Forelimb muscle (tissue), 1 donor: Measurements from ENCODE around the gene ARFGAP3. TPM values are rescaled to one million over a fixed set of nuclear protein-coding genes. Genes with fewer than 3 reads are reported as not detected.
"Not testable (repeated sequence)": the region's sequence is repeated elsewhere in the genome, so short reads cannot be mapped to it uniquely, and the experiment has no call there.

Source experiments
- DNase-seq: peaks from one replicate; pipeline ENCODE4 v3.0.0-alpha.2; 2013; ENCODE audit warnings: low read depth
- polyA plus RNA-seq: library from polyadenylated mRNA; unstranded; fragments of 120-200 nt; gene quantifications from one replicate; pipeline ENCODE4 v1.2.1, GENCODE V29; 2013; ENCODE audit not compliant: insufficient read length

The ARFGAP3 gene
- polyA plus RNA-seq, 1 donor = 37.3 TPM

DNA sequence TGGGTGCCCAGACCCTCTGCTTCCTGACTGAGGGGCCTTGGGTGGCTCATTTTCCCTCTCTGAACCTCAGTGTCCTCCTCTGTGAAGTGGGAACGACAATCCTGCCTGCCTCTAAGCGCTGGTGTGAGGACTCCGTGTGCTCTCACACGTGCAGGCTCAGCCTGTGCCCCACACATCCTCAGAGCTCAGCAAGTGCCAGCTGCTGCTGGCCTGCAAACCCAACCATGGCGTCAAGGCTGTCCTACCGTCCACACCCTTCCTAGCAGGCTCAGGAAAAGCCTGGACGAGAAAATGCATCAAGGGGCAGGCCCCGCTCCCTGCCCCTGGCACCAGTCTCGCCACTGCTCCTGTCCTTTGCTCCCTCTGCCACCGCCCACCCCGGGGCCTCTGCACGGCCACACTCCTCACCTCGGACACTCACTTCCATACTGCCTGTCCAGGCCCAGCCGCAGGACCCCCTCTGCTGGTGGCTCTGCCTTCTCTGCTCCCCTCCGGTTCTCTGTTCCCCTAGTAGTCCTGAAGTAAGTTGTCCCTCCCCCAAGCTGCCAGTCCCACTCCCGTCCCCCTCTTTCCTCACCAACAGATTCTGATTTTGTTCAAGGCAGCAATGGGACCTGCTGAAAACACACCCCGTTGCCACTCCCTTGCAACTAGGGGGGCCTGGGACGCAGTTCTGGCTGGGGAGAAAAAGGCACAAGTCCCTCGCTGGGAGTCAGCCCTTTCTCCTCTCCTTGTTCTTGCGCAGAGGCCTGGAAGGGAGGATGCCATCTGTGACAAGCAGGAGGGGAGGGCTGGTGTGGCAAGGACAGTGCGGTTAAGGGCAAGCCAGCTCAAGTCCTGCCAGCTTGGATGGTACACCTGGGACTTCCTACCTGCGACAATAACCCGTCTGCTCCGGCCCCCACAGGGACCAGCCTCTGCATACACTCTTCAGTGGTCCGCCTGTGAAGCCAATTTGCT, 62.2 kb downstream of the ARFGAP3 start:
- no peak for DNase-seq

DNA sequence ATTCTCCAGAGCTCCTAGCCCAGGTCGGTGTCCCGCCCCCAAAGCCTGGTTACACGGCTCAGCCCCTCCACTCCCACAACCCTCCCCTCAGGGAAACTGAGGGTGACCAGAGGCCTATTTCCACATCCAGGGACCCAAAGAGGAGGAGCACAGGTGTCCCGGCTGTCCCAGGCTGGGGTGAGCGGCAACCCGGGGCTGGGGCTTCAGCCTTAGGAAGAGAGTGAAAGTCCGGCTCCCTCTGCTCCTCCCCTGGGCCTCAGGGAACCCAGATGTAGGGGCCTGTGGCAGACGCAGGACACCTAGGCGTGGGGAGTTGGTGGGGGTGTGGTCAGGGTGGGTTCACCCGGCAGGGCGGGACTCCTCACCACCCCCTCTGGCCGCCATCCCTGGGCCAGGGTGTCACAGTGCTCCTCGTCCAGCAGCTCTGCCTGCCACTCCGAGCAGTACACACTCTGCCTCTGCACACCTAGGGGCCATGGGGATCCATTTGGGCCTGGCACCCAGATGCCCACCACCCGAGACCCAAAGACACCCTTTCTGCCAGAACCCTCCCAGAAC, 63.1 kb downstream of the ARFGAP3 start:
- no peak for DNase-seq

DNA sequence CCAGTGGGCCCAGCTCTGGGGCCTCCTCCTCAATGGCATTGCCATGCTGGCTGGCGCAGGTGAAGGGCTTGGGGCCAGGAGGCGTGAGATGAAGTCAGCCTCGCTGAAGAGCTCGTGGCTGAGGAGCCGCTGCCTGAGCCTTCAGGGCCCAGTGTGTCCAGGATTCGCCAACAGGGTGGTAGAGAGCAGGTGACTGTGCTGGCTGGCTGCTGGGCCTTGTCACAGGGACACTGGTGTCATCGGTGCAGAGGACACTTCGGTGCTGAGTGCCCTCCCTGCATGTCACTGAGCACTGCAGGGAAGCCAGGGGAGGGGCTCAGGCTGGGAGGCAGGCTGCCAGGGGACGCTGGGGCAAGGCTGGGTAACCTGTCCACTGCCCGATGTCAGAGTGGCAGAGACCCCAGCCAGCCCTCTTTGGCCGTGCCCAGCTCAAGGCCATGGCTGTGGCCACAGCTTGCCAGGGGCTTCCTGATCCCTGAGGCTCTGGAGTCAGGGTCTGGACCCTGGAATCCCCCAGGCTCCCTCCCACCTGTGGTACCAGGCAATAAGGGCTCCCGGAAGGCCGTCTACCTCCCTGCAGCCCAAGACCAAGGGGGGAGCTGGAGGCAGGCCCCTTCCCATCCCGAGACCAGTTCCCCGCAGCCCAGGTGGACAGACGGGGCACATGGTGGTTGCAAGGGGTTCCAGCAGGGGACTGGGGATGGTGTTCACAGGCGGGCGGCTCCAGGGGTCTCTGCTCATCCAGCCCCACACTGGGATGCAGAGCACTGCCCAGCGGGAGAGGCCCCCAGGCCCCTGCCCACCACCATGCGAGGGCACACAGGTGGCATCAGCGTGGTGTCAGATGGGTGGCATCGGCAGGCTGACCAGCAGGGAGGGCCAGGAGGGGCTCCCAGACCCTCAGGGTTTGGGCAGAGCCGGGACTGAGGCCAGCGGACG, 63.9 kb downstream of the ARFGAP3 start:
- DNase-seq = no peak

DNA sequence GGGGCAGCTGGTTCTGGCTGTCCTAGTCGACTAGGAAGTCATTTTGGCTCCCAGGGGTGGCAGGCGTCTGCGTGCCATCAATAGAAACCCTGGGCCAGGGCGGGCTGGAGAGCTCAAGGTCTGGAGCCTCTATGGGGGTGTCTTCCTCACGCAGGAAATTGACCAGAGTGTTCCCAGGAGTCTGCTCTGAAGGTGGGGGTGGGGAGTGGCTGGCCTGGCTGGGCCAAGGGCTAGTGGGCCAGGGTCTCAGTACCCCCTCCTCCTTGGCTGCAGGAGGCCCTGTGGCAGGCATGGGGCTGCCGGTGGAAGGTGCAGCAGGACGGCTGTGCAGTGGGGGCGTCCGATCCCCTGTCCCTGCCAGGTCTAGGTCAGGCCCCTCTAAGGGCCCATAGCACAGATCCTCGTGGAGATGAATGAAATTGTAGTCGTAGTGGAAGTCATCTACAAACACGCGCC, 64.6 kb downstream of the ARFGAP3 start:
- DNase-seq = no peak

DNA sequence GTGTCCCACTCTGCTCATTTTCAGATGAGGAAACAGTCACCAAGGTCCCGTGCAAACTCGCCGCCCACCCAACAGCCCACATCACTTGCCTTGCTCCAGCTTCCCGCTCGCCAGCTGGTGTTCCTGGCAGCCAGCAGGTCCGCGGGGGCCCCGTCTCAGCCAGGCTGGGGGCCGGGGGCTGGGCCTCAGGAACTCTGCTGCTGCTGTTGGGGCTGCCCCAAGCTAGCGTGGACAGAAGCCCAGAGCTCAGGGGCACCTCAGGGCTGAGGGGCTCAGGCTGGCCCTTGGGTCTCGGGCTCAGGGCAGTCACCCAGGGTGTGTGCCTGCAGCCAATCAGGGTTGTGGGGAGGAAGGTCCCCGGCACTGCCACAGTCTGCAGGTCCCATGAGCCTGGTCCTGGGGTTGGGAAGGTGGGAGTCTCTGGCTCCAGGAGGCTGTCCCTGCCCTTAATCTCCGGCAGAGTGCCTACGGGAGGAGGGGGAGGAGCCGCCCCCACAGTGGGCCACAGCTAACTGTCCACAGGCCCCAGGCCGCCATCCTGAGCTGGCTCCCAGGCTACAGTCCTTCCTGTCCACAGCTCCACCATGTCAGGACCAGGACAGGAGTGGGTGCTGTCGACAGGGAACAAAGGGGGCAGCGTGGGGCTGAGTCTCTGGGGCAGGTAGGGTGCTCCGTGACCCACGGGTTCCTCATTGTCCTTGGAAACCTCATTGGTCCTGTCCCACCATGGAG, 65.2 kb downstream of the ARFGAP3 start:
- no peak for DNase-seq

DNA sequence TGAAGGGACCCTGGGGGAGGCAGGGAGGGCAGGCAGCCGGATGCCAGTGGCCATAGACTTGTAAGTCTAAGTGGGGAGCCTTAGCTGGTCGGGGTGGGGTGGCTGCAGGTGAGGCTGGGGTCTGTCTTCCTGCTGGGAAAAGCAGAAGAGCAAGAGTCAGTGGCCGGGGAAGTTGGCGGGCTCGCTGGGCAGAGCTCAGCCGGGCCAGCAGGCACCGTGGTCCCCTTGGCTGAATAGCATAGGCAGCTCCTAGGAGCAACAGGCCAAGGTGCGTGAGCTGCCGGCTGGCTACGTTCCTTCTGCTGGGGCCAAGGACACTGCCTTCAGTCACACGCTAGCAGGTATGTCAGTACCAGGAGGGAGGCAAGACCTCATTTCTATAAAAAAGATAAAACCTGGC, 68.6 kb downstream of the ARFGAP3 start:
- no peak for DNase-seq

DNA sequence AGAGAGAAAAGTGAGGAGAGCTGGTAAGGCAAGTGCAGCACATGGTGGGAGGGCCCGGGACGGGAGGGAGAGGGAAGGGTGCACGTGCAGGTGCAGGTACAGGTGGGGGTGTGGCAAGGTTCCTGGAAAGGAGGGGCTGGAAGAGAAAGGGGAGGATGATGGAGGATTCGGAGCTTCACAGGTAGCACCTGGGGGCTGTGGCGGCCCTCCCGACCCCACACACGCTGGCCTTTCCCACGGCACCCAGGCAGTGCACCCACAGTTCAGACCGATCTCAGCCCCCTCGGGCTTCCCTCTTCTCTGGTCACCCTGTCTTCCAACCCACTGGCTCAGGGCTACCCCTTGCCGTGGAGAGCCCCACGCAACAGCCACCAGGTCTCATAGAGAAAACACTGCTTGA, 69.1 kb downstream of the ARFGAP3 start:
- no peak for DNase-seq

DNA sequence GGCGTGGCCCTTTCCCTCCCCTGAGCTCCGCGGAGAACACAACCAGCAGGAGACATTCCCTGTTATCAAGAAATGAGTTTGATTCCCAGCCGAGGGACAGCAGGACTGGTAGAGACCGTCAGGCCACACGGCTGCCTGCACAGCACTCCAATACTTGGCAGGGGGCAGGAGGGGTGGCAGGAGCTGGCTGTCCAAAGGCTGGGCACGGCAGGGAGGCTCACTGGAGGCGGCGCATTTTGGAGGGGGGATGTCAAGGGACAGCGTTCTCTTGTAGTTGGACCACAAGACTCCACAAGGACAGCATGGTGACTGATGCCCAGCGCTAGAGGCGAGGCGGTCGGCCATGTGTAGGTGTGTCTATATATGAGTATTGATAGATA, 69.7 kb downstream of the ARFGAP3 start:
- no peak for DNase-seq

DNA sequence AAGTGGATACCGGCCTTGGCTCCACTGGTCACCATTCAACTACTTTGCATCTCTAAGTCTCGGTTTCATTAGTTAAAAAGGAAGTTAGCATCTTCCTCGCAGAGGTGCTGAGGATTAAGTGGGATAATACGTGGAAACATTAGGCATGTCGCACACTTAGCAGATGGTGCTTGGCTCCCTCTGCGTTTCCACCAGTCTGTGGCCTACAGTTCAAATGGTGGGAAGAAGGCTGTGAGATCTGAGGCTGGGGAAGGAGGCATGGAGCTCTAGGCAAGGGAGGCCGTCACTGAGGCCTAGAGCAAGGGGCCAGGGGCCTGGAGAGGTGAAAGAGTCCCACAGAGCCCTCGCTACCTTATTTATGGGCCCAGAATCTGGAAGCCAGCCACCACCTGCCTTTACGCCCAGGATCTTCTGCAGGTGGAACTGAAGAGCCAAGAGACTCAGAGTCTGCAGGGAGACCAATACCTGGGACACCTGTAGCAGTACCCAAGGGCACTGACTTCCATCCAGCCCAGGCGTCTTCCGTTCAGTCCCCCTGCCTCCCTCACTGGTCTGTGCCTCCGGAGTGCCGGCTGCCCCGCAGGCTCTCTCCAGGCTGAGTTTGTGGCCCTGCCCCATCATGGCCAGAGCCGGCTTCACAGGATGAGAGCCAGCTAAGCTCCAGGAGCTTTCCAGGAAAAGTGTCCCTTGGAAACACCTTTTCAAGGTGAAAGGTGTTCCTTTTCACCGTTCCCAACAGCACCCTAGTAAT, 70.3 kb downstream of the ARFGAP3 start:
- DNase-seq = no peak

DNA sequence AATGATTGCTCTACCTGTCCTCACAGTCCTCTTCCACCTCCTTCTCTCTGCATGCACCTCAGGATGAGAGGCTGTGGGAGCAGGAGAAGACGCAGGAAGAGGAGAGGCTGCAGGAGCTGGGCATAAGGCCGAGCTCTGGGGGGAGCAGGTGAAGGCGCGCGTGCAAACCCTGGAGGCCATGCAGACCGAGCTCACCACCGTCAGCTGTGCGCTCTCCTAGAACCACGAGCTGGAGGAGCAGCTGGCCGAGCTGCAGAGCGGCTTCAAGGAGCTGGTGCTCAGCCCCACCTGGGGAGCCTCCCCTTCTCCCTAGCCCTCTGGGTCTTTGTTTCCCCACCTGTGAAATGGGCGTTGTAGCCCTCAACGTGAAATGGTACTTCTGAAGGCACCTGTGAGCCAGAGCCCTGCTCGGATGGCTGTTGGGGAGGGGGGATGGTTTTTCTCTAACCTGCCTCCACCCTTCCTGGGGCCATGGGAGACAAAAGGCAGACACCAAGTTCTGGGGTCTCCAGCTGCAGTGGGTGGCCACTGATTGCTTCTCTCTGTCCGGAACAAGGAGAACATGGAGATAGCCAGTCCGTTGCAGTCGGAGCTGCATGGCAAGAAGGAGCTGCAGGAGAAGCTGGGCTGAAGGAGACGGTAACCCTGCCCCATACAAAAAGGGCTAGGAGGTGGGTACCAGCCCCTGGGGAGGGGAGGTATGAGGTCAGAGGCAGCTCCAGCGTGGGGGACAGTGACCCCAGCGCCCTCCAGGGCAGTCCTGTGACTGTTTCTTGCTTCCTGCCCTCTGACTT, 71.2 kb downstream of the ARFGAP3 start:
- DNase-seq = no peak

DNA sequence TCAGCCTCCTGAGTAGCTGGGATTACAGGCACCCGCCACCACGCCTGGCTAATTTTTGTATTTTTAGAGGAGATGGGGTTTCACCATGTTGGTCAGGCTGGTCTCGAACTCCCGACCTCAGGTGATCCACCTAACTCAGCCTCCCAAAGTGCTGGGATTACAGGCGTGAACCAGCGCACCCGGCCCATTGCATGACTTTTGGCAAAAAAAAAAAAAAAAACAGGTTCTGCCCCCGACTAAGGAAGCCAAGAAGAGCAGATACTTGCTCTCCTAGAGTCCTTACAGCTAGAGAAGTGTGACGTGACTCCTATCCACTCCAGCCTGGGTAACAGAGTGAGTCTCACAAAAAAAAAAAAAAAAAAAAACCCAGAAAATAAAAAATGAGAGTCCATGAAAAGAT, 74.8 kb downstream of the ARFGAP3 start:
- not testable (repeated sequence) for DNase-seq

DNA sequence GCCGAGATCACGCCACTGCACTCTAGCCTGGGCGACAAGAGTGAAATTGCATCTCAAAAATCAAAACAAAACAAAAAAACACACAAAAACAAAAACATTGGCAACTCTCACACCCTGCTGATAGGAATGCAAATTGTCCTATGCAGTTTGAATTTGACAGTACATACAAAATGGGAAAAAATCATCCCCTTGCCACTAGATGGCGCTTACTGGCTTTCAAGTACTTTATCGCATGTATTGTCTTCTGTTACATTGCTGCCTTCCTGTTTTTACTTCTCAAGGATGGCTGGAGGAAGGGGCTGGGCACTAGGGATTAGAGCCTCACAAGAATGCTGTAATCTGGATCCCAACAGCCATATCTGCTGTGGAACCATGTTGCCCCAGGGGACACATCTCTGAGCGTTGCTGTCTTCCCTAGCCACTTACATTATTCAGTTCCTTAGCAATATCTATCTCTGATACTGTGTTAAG, 77.0 kb downstream of the ARFGAP3 start:
- peak; percentile 90 for DNase-seq

DNA sequence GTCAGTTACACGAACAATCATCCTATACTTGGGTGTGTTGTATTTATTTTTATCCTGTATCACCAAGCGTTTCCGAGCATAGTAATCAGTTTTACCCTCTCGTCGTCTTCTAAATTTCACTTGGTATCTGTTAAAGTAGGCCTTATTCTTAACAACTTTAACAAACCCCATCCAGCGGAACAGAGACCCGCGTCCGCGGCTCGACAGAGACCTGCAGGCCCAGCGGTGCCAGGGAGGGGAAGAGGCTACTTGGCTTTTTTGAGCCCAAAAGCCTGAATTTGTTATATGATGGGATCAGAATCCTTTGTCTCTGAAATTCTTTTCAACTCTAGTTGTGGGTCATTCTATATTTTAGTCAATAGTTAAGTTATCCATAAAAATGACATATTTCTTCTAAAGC, 79.9 kb downstream of the ARFGAP3 start:
- no peak for DNase-seq

DNA sequence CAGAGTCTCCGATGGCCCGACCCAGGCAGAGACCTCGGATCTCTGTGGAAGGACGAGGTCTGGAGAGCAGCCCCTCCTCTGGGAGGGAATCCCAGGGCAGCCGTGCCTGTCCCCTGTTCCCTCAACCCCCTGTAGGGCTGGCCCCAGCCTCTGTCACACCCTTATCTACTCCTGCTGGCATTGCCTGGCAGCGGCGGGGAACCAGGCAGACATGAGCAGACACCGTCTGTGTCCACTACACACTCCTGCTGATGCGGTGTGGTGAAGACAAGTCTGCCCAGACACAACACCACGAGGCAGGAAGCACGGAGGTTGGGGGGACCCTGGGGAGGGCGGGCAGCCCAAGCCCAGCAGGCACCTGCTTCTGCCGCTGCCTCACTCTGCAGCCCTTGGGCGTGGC, 83.9 kb downstream of the ARFGAP3 start:
- no peak for DNase-seq

DNA sequence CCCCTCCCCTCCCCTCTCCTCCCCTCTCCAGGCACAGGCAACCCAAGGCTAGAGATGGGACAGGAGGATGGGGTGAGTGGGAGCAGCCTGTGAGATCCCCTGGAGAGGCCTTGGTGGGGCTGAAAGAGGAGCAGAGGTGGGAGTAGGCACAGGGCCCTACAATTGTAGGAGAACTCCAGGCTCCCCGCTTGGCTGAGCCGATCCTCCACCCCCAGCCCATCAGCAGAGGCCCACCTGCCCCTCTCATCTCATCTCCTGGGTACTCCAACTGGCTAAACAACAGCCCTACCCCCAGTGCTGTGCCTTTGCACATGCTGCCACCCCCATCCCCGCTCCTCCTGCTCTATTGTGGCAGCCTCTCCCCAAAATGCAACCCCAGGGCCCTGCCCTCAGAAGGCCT, 84.4 kb downstream of the ARFGAP3 start:
- DNase-seq = no peak

DNA sequence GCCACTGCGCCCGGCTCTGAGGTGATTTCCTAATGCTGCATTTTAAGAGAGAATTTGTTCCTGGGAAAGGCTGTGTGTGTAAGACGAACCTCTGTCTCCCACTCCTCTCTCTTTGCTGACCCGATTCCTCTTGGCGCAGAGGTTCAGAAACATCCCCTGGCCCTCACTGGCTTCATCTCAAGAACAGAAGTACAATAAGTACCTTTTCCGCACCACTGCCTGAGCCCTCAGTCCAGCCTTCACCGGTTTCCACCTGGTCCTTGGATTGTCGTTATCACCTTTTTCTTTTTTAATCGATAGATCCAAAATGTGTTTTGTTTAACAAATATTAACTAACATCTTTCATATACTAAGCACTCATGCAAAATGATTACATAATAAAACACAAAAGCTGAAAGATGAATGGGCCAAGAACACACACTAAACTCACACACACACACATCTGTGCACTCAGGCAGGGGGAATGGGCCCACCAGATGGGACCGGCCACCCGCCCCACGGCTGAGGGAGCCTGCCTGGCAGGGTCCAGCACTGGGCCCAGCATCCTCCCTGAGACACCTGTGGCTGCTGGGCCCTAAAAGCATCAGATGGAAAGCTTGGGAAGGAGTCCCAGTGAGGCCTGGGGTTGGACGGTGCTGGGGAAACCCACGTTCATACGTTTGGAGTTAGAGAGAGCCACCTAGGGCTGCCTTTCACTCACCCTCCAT, 86.0 kb downstream of the ARFGAP3 start:
- no peak for DNase-seq

DNA sequence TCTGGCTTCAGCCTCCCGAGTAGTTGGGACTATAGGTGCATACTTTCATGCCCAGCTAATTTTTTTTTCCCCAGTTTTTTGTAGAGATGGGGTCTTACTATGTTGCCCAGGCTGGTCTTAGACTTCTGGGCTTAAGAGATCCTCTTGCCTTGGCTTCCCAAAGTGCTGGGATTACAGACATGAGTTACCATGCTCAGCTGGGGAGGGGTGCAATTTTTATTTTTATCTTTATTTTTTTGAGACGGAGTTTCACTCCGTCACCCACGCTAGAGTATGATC, 86.7 kb downstream of the ARFGAP3 start:
- no peak for DNase-seq

DNA sequence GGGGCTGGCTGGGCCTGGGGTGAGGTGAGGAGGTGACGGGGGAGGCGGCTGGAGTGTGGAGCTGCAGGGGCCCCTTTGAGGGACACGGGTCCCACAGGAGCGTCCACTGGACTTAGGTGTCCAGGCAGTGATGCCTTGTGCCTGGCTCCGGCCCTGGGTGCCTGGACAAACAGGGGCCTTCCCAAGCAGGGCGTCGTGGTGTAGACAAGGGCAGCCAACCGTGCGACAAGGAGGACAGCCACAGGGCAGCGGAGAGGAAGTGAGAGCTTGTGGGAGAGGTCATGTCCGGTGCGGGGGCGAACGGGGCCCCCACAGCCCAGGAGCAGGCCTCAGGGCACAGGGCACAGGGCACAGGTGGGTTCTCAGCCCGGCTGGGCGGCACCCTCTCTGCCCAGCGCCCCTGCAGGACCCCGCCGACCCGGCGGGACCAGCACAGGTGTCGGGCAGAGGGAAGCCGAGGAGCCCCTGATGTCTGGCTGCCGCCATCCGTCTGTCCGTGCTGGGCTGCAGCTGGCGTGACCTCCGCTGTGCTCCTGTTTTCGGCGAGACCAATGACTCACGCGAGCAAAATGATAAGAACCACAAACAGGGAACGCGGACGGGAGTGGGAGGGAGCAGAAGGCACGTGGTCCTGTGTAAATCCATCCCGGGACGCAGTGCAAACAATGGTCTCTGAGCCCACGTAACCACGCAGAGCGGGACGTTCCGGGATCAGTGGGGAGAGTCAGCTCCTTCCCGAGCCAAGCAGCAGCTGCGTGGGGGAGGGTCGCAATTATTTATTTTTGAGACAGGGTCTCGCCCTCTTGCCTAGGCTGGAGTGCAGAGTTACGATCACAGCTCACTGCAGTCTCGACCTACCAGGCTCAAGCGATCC, 87.3 kb downstream of the ARFGAP3 start:
- DNase-seq = no peak

DNA sequence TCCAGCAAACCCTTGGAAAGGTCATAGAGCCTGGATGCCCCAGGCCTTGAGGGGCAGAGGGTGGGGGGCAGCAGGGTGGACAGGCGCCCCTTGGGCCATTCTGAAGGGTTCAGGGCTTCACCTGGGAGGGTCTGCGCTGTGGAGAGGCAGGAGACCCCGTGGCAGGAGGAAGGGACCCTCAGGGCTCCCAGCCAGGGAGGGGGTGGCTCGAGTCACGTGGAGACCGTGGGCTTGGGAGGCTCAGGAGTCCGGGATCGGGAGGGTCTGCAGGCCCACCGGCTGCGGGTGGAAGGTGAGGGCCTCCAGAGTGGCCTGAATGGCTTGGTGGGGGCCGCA, 87.9 kb downstream of the ARFGAP3 start:
- DNase-seq = no peak
